ENCODE measurements around the gene HIPK1.

The HIPK1 gene

GRCh38 chr1:114021665-114022099 lies 92.6 kb downstream of the HIPK1 start:
- no peak for DNase-seq

GRCh38 chr1:114022877-114023276 lies 93.8 kb downstream of the HIPK1 start:
- DNase-seq = no peak

GRCh38 chr1:114023377-114023776 lies 94.3 kb downstream of the HIPK1 start:
- DNase-seq = no peak

GRCh38 chr1:114024049-114024448 lies 94.9 kb downstream of the HIPK1 start:
- DNase-seq = no peak

- no peak for DNase-seq
These were observed 96.7 kb downstream of the HIPK1 start for GRCh38 chr1:114025609-114026401.

- no peak for DNase-seq
These were observed 97.7 kb downstream of the HIPK1 start for GRCh38 chr1:114026797-114027196.

Measured in NCI-H1048 (cell line).